ENCODE data around the gene DCAF8L2.
A peak's percentile ranks its signal among the peaks of the same experiment; 100 is the strongest.
"Not testable (repeated sequence)": the region's sequence is repeated elsewhere in the genome, so short reads cannot be mapped to it uniquely, and the experiment has no call there.

The DCAF8L2 gene

GRCh38 chrX:27590044-27590443 is at the start of gene DCAF8L2:
Gene DCAF8L2, plus strand, starts transcription at chrX:27590344. Its CDS starts 156,552 bp downstream, at chrX:27746896.
- ATAC-seq (ENCODE audit: low read depth), result no peak
- no peak within 1 kb of the TSS for H3K27ac ChIP-seq (ENCODE audit: poor library complexity, severe bottlenecking)
- no peak for DNase-seq (ENCODE audit: low spot score)
- no peaks in the 10 kb centered on the region for H3K36me3 ChIP-seq (ENCODE audit: low read depth)
- H3K4me3 ChIP-seq (ENCODE audit: severe bottlenecking), result no peak within 1 kb of the TSS
- no peak for TF ChIP-seq CTCF (IDR thresholded peaks at IDR 0.05; ENCODE audit: poor library complexity, severe bottlenecking)
- H3K9me3 ChIP-seq (ENCODE audit: severe bottlenecking), result no peaks in the 10 kb centered on the region
- H3K4me1 ChIP-seq (ENCODE audit: insufficient read depth, poor library complexity, severe bottlenecking), result no peaks in the 10 kb centered on the region
- H3K27me3 ChIP-seq (ENCODE audit: insufficient read depth, poor library complexity, severe bottlenecking), result no peaks in the 10 kb centered on the region

GRCh38 chrX:27541161-27541560 is 49.0 kb upstream of the DCAF8L2 start:
- ATAC-seq (ENCODE audit: low read depth), result not testable (repeated sequence)

DNA sequence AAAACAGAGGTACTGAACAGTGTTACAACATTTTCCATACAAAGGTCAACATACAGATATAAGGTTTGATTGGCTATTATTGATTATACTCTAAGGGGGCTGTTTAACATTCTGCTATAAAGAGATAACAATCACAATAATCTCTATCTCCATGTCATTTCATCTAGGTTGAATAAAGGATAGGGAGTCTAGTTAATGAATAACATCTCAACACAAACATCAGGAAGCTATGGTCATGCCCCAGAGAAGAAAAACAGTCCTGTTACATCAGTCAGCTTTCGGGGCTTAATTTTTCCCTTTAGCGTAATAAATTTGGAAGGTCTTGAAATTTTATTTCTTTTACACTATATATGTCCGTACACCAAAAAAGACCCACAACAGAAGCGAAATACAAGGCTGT is 41.5 kb upstream of the DCAF8L2 start:
- no peaks in the 10 kb centered on the region for H3K9me3 ChIP-seq (ENCODE audit: severe bottlenecking)
- H3K4me3 ChIP-seq (ENCODE audit: severe bottlenecking), result no peak overlapping the region
- no peaks in the 10 kb centered on the region for H3K27me3 ChIP-seq (ENCODE audit: insufficient read depth, poor library complexity, severe bottlenecking)
- no peaks in the 10 kb centered on the region for H3K4me1 ChIP-seq (ENCODE audit: insufficient read depth, poor library complexity, severe bottlenecking)
- H3K27ac ChIP-seq (ENCODE audit: poor library complexity, severe bottlenecking), result no peak overlapping the region
- no peak for DNase-seq (ENCODE audit: low spot score)
- no peak for TF ChIP-seq CTCF (IDR thresholded peaks at IDR 0.05; ENCODE audit: poor library complexity, severe bottlenecking)
- no peaks in the 10 kb centered on the region for H3K36me3 ChIP-seq (ENCODE audit: low read depth)
- ATAC-seq (ENCODE audit: low read depth), result no peak

More at GRCh38 chrX:27541161-27541560, 49.0 kb upstream of the DCAF8L2 start:
- not testable (repeated sequence) for H3K9me3 ChIP-seq (ENCODE audit: severe bottlenecking); DNase-seq (ENCODE audit: low spot score); H3K36me3 ChIP-seq (ENCODE audit: low read depth); H3K4me1 ChIP-seq (ENCODE audit: insufficient read depth, poor library complexity, severe bottlenecking); H3K4me3 ChIP-seq (ENCODE audit: severe bottlenecking); H3K27me3 ChIP-seq (ENCODE audit: insufficient read depth, poor library complexity, severe bottlenecking); H3K27ac ChIP-seq (ENCODE audit: poor library complexity, severe bottlenecking)

GRCh38 chrX:27549688-27550087 is 40.5 kb upstream of the DCAF8L2 start:
- H3K36me3 ChIP-seq (ENCODE audit: low read depth), result no peaks in the 10 kb centered on the region
- ATAC-seq (ENCODE audit: low read depth) (no peak), DNase-seq (ENCODE audit: low spot score) (no peak)
- H3K4me3 ChIP-seq (ENCODE audit: severe bottlenecking), result no peak overlapping the region
- no peak for TF ChIP-seq CTCF (IDR thresholded peaks at IDR 0.05; ENCODE audit: poor library complexity, severe bottlenecking)
- H3K27me3 ChIP-seq (ENCODE audit: insufficient read depth, poor library complexity, severe bottlenecking), result no peaks in the 10 kb centered on the region
- H3K27ac ChIP-seq (ENCODE audit: poor library complexity, severe bottlenecking), result no peak overlapping the region
- no peaks in the 10 kb centered on the region for H3K4me1 ChIP-seq (ENCODE audit: insufficient read depth, poor library complexity, severe bottlenecking)
- H3K9me3 ChIP-seq (ENCODE audit: severe bottlenecking), result no peaks in the 10 kb centered on the region

- no peaks in the 10 kb centered on the region for H3K27me3 ChIP-seq (ENCODE audit: insufficient read depth, poor library complexity, severe bottlenecking)
- DNase-seq (ENCODE audit: low spot score) (no peak), ATAC-seq (ENCODE audit: low read depth) (no peak)
- peak; percentile 60 for TF ChIP-seq CTCF (IDR thresholded peaks at IDR 0.05; ENCODE audit: poor library complexity, severe bottlenecking)
- H3K4me1 ChIP-seq (ENCODE audit: insufficient read depth, poor library complexity, severe bottlenecking), result no peaks in the 10 kb centered on the region
- no peak overlapping the region for H3K27ac ChIP-seq (ENCODE audit: poor library complexity, severe bottlenecking)
- no peak overlapping the region for H3K4me3 ChIP-seq (ENCODE audit: severe bottlenecking)
- no peaks in the 10 kb centered on the region for H3K36me3 ChIP-seq (ENCODE audit: low read depth)
- no peaks in the 10 kb centered on the region for H3K9me3 ChIP-seq (ENCODE audit: severe bottlenecking)
Measured at GRCh38 chrX:27555514-27555913, 34.6 kb upstream of the DCAF8L2 start.
